ENCODE measurements around the gene PARVG.

GRCh38 chr22:44168206-44168605, 12.5 kb upstream of the PARVG start:
- TF ChIP-seq POLR2A (IDR thresholded peaks at IDR 0.05; ENCODE audit: low read depth, low read length) = no peak
- TF ChIP-seq EP300 (IDR thresholded peaks at IDR 0.05; ENCODE audit: borderline replicate concordance in 1 of 2, control insufficient read depth in 1 of 2, low read depth in 2 of 2, low read length in 2 of 2) = no peak
- TF ChIP-seq, protein P1, sequence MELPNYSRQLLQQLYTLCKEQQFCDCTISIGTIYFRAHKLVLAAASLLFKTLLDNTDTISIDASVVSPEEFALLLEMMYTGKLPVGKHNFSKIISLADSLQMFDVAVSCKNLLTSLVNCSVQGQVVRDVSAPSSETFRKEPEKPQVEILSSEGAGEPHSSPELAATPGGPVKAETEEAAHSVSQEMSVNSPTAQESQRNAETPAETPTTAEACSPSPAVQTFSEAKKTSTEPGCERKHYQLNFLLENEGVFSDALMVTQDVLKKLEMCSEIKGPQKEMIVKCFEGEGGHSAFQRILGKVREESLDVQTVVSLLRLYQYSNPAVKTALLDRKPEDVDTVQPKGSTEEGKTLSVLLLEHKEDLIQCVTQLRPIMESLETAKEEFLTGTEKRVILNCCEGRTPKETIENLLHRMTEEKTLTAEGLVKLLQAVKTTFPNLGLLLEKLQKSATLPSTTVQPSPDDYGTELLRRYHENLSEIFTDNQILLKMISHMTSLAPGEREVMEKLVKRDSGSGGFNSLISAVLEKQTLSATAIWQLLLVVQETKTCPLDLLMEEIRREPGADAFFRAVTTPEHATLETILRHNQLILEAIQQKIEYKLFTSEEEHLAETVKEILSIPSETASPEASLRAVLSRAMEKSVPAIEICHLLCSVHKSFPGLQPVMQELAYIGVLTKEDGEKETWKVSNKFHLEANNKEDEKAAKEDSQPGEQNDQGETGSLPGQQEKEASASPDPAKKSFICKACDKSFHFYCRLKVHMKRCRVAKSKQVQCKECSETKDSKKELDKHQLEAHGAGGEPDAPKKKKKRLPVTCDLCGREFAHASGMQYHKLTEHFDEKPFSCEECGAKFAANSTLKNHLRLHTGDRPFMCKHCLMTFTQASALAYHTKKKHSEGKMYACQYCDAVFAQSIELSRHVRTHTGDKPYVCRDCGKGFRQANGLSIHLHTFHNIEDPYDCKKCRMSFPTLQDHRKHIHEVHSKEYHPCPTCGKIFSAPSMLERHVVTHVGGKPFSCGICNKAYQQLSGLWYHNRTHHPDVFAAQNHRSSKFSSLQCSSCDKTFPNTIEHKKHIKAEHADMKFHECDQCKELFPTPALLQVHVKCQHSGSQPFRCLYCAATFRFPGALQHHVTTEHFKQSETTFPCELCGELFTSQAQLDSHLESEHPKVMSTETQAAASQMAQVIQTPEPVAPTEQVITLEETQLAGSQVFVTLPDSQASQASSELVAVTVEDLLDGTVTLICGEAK (IDR thresholded peaks at IDR 0.05; ENCODE audit: borderline replicate concordance) = no peak
- no peak for TF ChIP-seq FOXM1 (IDR thresholded peaks at IDR 0.05; ENCODE audit: low read depth, low read length)
- no peak for TF ChIP-seq CTCF (IDR thresholded peaks at IDR 0.05 in 2 of 3, conservative IDR thresholded peaks at IDR 0.05 in 1 of 3; ENCODE audit: control insufficient read depth in 2 of 3, extremely low read depth in 1 of 3, insufficient read depth in 1 of 3, low read depth in 3 of 3, low read length in 3 of 3)
- TF ChIP-seq SMC3 (IDR thresholded peaks at IDR 0.05; ENCODE audit: borderline replicate concordance, low read length) = no peak
- TF ChIP-seq STAT1 (conservative IDR thresholded peaks at IDR 0.05) = no peak
- no peak for TF ChIP-seq MEF2A (IDR thresholded peaks at IDR 0.05; ENCODE audit: insufficient read depth, low read depth, low read length)
- TF ChIP-seq SUZ12 (IDR thresholded peaks at IDR 0.05; ENCODE audit: unreplicated experiment) = no peak
- no peak for TF ChIP-seq DPF2 (IDR thresholded peaks at IDR 0.05)
- TF ChIP-seq NRF1 (conservative IDR thresholded peaks at IDR 0.05; ENCODE audit: low read depth, low read length) = no peak
- TF ChIP-seq CHD4 (IDR thresholded peaks at IDR 0.05) = no peak

Data from GM12878 (cell line).